ENCODE measurements around the gene CUBN.

GRCh38 chr10:16919121-16919982, 210.3 kb downstream of the CUBN start:
- no peak for TF ChIP-seq EZH2 (IDR thresholded peaks at IDR 0.05)
- TF ChIP-seq POLR2AphosphoS5 (IDR thresholded peaks at IDR 0.05; ENCODE audit: borderline replicate concordance, low read depth, low read length): no peak

Measured in SK-N-MC (cell line).